GM23248 (cell line): Measurements from ENCODE around the gene RNF175.

Experiments
- EZH2 ChIP-seq: fragments of 200-600 bp; sonication (generic); IDR thresholded peaks from 2 replicates; pipeline ENCODE4 v1.6.1; 2018; ENCODE audit warnings: antibody characterized with exemption, mild to moderate bottlenecking; ENCODE audit not compliant: insufficient read depth, poor library complexity, severe bottlenecking
- EZH2phosphoT487 ChIP-seq: fragments of 200-600 bp; sonication (generic); IDR thresholded peaks from 2 replicates; pipeline ENCODE4 v1.6.1; 2018; ENCODE audit warnings: antibody characterized with exemption, moderate library complexity, mild to moderate bottlenecking, low read depth; ENCODE audit not compliant: insufficient read depth

GRCh38 chr4:153684182-153684970 lies 75.4 kb downstream of the RNF175 start, which contains the start of gene TLR2:
- TF ChIP-seq EZH2 (peak; percentile 65), EZH2phosphoT487 (no peak)
